Occipital lobe (tissue), 2 donors: ENCODE data around the gene LACTBL1. TPM values are rescaled to one million over a fixed set of nuclear protein-coding genes. Genes with fewer than 3 reads are reported as not detected.

ENCODE experiments used
- DNase-seq: peaks from one replicate; lab custom pipeline; 2025; lab: John Stamatoyannopoulos, UW
- total RNA-seq: library from RNA; depleted of rRNA; stranded (reverse); fragments of >200 nt; gene quantifications from one replicate; pipeline ENCODE4 v1.2.3, GENCODE V29; 2014

The LACTBL1 gene
- total RNA-seq, 1 donor from 2014 or later: not detected

- no peak for DNase-seq
These were observed 59.1 kb downstream of the LACTBL1 start for GRCh38 chr1:22913421-22914141.

- no peak for DNase-seq
These were observed 60.4 kb downstream of the LACTBL1 start for GRCh38 chr1:22912311-22912710.

GRCh38 chr1:22910986-22911651, 61.5 kb downstream of the LACTBL1 start:
- no peak for DNase-seq

- no peak for DNase-seq
These were observed 62.4 kb downstream of the LACTBL1 start for GRCh38 chr1:22910286-22910685.

GRCh38 chr1:22908880-22909426, 63.7 kb downstream of the LACTBL1 start:
- no peak for DNase-seq

GRCh38 chr1:22907528-22907927, 65.1 kb downstream of the LACTBL1 start:
- DNase-seq: no peak

- DNase-seq: no peak
These were observed 65.7 kb downstream of the LACTBL1 start for GRCh38 chr1:22906968-22907367.

GRCh38 chr1:22903113-22903512, 69.6 kb downstream of the LACTBL1 start:
- DNase-seq: no peak

Other genes with a start within 250 kb of the LACTBL1 start
- not detected for gene TEX46, start 43.0 kb upstream of the LACTBL1 start, total RNA-seq
- 223 TPM for gene KDM1A, start 46.6 kb upstream of the LACTBL1 start, total RNA-seq
- gene LUZP1, start 196.0 kb upstream of the LACTBL1 start, total RNA-seq: 5.5 TPM
- gene HTR1D, start 244.6 kb upstream of the LACTBL1 start, total RNA-seq: not detected